Ramos (cell line): ENCODE data around the gene SMYD3.
"Not testable (repeated sequence)": the region's sequence is repeated elsewhere in the genome, so short reads cannot be mapped to it uniquely, and the experiment has no call there.

Source experiments
- in situ Hi-C: fragments of 300-500 bp; cut with MboI; formaldehyde crosslinking; loops from one replicate; pipeline ENCODE4 v1.14.3; 2022; ENCODE audit warnings: low sequenced_read_pairs; ENCODE audit not compliant: unreplicated experiment

Gene SMYD3

DNA sequence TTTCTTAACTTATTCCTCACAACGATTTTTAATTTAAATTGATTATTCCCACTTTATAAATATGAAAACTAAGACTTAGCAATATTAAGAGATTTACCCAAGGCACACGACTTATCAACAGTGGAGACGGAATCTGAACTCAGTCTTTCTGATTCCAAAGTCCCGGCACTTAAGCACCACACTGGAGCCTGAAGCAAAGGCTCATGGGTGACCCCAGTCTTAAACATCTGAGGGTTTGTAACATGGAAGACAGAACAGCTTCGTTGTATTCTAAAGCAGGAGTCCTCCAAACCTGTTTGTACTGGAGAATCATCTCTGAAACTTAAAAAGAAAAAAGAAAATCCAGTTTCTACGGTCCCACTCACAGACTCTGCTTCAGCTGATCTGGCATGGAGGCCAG, 519.5 kb downstream of the SMYD3 start:
- in situ Hi-C loops: no loop called here

DNA sequence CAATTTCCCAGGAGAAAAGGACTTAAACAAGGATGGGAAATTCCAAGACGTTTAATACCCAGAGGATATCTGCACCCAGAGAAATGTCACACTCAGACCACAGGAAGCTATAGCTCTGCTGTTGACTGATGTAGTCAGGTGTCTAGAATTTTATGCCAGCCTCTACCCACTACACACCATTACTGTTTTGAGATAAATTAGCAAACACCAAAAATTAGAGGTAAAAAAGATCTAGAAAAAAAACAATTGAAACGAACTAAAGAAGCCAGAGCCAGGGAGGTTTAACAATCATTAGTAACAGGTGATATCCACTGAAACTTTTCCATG, 519.9 kb downstream of the SMYD3 start:
- in situ Hi-C loops: no loop called here

DNA sequence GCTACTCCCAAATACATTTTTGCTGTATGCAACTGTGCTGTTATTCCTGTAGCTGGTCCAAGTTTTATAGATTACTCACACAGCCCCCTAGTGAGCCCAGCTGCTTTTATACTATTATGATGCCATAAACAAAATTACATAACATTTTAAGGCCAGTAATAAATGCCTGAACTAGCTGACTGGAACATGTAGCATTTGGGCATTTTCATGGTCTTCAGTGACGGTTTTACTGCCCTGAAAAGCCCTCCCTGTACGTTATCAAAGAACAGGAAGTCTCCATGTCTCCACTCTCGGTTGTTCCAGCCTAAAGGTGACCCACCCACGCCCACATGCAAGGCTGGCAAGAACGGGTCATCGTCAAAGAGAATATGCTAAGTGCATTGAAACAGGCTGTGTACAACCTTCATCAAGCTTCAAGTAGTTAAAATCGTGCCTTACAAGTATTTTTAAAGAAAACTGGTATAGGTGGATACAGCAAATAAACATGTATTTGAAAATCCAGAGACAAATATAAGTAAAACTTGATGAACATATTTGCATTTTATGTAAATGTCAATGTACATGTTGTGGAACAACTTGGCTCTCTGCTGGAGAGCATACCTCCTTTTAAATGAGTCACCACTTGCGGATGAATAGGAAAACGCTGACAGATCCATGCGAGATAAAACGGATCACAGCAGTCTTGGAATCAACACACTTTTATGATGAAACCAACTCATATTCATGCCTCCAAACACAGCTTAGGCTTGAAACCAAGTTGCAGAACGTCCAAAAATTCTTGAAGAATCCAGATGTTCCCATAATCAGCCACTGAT, 520.5 kb downstream of the SMYD3 start:
- in situ Hi-C loops: no loop called here

DNA sequence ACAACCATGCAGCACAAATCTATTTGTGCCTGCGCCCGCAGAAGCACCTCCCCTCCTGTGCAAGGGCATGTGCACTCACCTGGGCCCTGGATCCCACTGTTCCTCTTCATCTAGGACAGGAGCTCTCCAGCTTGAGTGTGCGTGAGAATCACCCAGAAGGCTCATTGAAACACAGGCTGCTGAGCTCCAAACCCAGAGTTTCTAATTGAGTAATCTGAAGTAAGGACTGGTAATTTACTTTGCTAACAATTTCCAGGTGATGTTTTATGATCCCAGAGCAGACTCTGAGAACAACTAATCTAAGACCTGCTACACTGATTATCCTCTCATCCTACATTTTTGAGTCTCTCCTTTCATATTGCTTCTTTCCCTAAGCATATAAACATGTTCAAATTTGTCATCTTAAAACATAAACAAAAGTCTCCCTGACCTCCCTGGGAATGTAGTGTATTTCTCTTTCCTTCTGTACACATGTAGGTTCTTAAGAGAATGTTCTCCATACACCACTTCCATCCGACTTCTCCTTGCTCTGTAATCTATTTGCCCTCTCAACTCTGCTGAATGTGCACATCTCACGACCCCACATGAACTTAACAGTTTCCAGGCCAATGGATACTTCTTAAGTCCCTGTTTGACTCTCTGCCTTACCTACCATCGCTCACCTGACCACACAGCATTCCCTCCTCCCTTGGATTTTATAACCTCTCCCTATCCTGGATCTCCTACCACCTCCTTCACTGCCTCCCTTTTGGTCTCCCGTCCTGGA, 522.5 kb downstream of the SMYD3 start:
- in situ Hi-C loops: no loop called here

DNA sequence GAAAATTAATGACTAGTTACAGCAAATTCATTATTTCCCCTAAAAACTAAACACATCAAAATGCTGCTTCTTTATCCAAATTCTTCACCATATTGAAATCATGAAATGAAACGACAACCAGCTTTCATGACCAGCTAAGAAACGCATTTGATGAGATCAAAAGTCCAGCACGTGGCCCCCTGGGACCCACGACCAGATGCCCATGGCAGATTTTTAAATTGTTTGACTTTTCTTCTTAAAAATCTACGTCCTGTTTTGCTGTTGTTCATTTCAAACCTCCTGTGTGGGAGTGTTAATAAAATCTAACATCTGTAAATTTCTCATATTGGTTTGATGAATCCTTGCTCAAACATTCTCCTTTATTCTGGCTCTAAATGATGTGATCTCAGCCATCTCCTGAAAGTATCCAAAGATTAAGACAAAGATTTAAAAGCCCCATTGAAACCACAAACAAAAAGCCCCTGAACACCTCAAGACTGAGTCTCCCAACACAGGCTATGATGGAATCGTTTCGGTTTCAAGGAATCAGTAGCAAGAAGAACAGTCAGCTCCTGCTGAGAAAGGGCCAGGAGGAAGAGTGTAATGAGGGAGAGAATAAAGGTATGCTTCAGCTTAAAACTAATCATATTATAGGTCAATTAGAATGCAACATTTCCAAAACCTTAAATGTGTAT, 523.6 kb downstream of the SMYD3 start:
- in situ Hi-C loops: no loop called here

DNA sequence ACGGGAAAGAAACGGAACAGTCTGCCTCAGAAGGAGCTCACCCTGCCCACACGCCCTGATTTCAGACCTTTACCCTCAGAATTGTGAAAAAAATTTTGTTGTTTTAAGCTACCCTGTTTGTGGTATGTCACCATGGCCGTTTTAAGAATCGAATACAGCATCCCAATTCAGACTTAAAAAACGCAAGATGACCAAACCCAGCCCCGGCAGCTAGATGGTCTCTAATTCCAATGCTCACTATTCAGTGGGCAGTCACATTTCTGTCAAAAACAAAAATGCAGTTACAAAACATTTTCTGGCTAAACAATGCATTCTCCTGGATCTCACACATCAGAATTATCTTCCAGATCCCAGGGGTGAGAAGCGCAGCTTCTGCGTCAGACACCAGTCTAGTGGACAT, 527.5 kb downstream of the SMYD3 start:
- in situ Hi-C loops: no loop called here

DNA sequence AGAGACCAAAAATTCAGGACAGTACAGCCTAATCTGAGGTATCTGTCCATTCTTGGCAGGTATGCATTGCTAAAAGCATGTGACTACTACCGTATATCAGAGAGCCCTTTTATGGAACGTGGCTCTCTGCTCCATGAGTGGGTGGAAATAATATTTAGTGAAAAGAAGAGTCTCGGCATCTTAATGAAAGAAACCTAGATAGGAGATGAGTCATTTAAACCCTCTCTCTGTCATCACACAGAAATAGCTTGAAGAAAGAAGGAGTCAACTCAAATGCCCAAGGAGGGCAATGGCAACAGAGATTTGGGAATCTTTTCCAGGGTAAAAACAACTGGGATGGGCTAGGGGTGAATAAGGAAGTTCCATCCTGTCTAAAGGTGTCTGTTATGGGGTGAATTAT, 528.2 kb downstream of the SMYD3 start:
- in situ Hi-C loops: no loop called here

DNA sequence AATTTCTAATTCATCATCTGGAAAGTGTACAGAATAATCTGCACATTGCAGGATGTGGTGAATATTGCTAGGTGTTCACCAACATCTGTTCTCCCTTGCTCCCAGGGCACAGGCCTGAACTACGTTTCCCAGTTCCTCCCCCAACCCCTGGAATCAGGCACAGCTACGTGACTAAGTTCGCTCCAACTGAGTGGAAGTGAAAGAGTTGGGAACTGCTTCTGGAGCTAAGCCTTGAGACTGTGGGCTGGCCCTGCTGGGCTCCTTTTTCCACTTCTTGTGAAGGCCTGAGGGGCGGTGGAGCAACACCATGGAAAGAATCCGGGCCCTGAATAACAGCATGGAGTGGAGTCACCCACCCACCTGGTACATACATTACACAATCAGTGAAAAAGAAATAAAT, 534.6 kb downstream of the SMYD3 start:
- in situ Hi-C loops: no loop called here

DNA sequence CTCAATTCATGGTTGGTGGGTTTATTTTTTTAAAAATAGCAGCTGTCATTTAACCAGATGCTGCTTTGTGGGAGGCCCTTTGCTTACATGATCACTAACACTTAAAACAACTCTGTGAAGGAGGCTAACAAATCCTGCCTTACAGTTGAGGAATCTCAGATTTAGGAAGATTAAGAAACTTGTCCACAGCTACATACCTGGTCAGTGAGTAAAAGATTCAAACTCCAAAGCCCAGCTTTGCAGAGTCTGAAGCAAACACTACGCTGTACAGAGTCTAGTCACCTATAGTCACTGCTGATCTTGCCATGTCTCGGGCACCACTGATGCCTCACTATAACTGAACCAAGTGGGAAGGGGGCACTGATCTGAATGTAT, 535.4 kb downstream of the SMYD3 start:
- in situ Hi-C loops: no loop called here

DNA sequence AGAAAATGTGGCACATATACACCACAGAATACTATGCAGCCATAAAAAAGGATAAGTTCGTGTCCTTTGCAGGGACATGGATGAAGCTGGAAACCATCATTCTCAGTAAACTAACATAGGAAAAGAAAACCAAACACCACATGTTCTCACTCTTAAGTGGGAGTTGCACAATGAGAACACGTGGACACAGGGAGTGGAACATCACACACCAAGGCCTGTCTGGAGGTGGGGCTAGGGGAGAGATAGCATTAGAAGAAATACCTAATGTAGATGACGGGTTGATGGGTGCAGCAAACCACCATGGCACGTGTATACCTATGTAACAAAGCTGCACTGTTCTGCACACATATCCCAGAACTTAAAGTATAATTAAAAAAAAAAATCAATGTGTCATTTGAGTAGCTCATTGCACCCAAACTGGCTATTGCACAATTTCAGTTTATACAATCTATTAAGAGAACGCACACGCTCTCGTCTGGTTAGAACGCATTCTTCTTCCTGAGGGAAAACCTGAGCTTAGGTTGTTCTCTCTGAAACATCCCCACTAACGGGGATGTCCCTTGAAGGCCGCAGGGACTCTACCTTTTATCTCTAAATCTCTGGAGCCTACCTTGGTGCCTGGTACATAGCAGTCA, 535.9 kb downstream of the SMYD3 start:
- in situ Hi-C loops: not testable (repeated sequence)

DNA sequence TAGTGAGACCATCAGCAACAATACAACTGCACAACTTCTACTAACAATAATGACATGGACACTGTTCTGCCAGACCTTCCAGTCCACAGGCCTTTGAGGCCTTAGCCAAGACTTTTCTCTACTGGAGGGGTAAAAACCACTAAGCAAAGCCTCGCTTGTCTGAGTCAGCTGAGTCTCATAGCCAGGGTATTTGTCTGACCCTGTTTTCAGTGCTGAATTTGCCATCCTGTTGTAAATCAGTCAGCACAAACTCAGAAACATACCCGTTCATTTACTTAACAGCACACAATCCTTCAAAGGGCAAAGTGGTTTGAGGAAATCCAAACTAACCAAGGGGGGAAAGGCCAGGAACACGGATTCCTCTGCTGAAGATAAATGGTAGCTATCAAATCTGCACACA, 537.8 kb downstream of the SMYD3 start:
- in situ Hi-C loops: no loop called here

DNA sequence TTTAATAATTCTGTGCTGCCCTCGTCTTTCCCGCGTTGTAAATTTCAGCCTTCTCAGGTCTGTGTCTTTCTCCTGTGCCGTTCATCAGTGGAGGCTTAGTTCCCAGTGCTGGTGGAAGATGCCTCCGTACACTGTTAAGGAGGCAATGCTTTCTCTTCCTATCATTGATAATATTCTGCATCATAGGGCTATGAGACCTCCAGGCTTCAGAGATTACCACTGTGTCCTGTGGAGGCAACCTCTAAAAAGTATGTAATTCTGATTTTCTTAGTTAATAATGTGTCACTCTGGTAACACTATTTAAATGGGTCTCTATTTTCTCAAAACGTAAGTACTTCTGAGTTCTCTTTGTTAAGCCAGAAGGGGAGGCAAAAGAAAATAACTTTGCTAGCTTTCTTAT, 538.3 kb downstream of the SMYD3 start:
- in situ Hi-C loops: no loop called here

DNA sequence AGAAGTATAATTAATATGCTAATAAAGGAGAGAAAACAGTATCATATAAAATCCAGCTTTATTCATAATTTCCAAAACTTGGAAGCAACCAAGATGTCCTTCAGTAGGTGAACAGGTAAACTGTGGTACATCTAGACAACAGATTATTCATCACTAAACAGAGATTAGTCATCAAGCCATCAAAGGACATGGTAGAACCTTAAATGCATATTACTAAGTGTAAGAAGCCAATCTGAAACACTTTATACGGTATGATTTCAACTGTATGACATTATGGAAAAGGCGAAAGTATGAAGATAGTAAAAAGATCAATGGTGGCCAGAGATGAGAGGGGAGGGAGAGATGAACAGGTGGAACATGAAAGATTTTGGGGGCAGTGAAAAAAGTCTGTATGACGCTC, 541.7 kb downstream of the SMYD3 start:
- in situ Hi-C loops: no loop called here

DNA sequence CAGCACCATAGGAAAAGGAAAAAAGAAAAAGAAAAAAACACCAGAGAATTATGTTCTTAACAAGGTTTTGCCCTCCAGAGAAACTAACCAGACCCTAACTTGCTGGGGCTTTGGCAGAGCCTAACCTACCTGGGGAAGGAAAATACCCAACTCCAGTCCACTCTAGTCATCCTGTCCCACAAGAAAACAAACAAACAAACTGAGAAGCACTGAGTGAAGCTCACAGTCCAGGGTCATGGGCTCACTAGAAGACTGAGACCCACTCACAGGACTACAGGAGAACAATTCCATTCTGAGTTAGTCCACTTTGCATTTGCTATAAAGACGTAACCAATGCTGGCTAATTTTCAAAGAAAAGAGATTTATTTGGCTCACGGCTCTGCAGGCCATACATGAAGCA, 543.4 kb downstream of the SMYD3 start:
- in situ Hi-C loops: no loop called here

DNA sequence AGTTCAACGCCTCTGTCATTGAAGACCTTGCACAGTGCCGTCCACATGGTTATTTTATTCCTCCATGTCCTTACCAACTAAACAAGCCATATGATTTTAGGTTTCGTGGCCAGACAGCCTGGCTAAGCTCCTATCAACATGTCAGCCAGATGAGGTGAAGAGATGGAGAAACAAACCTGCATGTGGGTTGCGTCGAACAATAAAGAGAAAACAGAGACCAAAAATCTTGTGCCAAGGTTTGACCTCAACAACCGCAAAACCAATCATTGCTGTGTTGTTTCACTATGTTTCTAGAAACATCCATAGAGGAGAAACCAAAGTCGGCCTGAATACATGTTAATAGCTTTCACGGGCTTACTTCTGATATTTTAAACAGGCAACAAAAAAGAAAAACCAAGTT, 544.6 kb downstream of the SMYD3 start:
- in situ Hi-C loops: no loop called here

DNA sequence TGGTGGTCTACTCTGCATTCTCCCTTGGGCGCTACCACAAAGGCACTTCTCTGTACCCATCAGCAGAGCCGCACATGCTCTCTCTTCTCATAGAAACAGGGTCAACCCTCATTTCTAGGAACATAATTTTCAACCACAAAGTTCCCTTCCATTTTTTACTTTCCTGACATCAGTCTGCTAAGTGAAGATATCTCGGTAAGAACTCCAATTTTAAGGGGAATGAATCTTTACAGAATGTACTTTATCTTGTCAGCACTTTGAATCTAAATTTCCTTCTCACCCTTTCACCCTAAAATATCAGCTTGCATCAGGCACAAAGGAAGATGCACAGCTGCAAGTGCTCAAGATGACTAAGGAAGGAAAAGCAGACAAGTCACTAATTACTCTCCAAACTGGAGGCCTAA, 545.9 kb downstream of the SMYD3 start:
- in situ Hi-C loops: no loop called here

DNA sequence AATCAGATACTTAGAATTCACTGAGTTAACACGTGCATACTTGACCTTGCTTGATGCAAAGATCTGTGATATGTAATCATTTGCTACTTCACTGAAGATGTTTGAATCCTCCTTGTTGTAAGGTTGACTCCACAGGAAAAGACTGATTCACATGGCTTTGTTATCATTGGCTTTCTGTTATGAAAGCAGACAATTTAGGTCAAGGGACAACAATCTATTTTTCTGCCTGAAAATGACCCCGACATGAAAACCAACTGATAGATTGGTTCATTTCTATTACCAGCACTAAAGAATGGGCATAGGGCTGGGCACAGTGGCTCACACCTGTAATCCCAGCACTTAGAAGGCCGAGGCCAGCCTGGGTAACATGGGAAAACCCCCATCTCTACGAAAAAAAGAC, 546.9 kb downstream of the SMYD3 start:
- in situ Hi-C loops: no loop called here

DNA sequence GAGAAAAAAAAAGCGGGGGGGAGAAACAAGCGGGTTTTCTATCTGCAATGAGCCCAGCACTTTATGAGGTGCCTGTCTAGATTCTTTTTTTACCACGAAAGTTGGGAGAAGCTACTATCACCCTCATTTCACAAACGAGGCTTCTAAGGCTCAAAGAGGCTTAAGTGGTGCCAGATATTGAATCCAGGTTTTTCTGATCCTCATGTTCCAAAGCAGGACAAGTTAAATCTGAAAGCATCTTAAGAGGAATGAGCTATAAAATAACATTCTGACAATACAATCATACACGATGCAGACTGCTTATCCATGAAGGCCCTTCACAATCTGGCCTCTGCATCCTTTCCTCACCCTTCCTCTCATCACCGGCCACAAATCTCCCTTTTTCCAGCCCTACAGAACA, 549.1 kb downstream of the SMYD3 start:
- in situ Hi-C loops: no loop called here

DNA sequence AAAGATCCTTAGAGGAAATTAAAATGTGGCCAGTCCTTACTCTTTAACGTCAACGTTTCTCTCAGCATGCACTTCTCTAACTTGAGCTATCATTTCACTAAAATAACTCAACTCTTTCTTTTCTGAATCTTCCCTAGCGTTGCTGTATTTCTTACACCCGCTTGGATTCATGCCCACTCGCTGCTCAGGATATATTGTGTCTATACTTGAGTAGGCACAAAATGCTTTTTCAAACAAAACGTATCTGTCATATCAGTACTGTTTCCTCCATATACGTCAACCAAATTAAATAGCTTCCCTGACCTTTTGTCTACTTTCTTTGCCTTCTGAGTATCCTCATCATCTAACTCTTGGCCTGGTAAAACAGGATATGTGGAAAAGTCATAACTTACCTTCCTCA, 549.7 kb downstream of the SMYD3 start:
- in situ Hi-C loops: no loop called here

DNA sequence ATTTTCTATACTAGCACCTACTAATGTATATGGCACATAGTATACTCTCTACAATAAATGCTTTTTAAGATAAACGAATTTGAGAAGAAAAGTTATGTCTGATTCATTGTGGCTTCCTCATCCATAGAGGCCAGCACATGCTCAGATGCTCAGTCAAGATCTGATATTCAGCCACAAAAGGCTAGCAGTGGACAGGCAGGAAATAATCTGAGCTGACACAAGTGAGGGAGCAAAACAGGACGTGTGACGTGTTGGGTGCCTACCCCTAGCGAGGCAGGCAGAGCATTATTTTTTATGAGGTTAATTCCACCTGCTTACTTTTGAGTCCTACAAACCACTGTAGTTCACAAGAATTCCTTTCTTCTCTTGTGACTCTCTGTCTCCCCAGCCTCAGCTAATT, 550.9 kb downstream of the SMYD3 start:
- in situ Hi-C loops: no loop called here
